ENCODE data around the gene MGAT4A. TPM values are rescaled to one million over a fixed set of nuclear protein-coding genes. Genes with fewer than 3 reads are reported as not detected.

The MGAT4A gene
- 6.9 TPM for total RNA-seq

DNA sequence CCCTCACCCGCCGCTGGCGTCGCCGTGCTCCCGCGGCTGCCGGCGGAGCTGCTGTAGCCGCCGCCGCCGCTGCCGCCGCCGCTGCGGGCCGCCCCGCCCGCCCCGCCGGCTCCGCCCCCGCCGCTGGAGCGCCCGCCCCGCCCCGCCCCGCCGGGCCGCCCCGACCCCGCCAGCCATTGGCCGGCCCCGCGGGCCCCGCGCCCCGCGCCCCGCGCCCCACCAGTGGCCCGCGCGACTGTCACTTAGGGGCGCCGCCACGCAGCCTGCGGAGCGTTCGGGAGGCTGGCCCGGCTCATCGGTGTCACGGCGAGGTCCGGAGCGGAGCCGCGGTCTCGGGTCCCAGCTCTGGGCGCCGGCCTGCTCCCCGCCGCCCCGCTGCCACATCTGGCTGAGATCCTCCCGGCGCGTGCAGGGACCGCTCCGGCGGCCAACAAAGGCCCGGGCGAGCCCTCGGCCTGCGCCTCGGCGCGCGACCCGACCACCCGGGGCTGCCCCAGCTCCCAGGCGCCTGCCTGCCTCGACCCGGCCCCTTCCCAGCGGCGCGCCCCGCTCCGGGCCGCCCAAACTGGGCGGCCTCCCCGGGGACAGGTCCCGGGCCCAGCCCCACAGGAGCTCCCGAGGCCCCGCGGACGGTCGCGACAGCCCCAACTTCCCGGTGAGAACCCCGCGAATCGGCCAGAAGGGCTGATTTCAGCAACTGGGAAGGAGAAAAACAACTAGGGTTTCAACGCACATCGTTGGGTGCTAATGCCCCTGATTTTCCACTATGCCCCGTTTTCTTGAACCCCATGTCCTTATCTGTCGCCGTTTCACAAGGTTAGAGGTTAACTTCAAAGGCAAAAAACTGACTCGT, at the start of gene MGAT4A:
TSS of gene MGAT4A (minus strand) at position 92 of the 853 bp plus-strand sequence. CDS start 4,800 bp downstream, outside the sequence.
- DNase-seq (ENCODE audit: low spot score) (peak; percentile 87), ATAC-seq (peak; percentile 92)

DNA sequence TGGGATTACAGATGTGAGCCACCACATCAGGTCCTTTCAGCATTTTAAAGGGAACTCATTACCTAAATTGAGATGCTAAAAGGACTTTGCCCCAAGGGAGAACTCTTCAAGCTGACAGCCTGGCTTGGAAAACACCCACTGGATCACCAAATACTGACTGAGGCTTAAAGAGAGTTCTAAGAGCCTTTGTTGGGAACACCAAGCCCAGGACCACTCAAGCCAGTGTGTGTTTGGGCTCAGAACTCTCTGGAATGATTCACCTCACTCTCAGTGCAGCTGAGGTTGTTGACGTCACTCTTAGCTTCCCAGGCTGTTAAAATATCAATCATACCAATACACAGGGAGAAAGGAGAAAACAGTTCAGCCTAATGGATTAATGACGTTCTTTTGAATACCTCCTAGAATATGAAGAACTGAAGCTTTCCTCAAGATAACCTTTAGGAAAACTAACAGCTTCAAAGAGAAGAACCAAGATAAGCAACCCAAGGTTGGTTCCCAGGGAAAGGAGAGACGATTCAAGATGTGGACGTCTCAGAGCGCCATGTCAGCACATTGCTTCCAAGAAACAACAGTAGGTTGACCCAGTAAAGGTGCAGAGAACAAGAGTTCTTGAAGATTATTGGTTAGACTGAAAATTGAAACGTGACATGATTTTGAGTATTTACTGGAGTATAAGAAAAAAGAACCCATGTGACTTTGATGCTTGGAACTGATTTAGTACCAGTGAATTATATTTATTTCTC, 48.0 kb upstream of the MGAT4A start:
- no peak for ATAC-seq

DNA sequence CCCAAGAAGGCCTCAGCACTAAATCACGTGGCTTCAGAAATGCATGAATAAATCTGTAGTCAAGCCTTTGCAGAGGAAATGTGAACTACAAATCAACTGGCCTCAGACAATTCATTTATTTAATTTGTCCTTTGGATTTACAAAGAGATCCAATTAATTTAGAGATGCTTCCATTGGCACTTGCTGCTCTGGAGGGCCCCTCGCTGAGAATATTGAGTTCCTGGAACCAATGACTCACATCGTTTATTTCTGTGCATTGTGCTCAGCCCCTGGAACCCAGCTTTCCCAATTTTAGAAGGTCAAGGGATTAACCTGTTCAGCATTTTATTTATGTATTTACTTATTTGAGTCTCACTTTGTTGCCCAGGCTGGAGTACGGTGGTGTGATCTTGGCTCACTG, 47.2 kb upstream of the MGAT4A start:
- ATAC-seq (no peak), DNase-seq (ENCODE audit: low spot score) (no peak)

More for the DNA sequence above, 48.0 kb upstream of the MGAT4A start:
- DNase-seq (ENCODE audit: low spot score) = no peak

DNA sequence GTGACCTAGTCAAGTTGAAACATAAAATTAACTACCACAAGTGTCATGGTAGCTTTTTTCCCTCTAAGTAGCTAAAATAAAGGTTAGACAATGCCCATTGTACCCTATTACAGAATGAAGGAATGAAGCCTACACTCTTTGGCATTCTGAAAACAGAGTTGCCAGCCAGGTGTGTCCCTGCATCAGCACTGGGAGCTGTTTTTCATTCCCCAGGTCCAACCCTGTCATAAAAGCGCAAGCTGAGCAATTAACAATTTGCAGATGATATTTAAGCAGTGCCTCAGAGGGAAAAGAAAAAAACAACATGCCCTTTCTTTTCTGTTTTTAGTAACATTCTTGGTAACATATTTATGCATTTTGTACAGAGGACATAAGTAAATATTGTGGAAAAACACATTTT, 46.8 kb upstream of the MGAT4A start:
- no peak for ATAC-seq

DNA sequence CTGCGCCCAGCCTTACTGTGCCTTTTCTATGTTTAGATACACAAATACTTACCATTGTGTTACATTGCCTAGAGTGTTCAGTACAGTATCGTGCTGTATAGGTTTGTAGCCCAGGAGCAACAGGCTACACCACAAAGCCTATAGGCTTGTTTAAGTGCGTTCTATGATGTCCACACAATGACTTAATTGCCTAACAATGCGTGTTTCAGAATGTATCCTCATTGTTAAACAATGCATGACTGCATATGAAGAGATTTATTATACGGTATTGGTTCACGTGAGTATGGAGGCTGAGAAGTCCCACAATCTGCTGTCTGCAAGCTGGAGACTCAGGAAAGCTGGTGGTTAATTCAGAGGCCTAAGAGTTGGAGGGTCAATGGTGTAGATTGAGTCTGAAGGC, 46.1 kb upstream of the MGAT4A start:
- ATAC-seq (no peak), DNase-seq (ENCODE audit: low spot score) (no peak)

More for the DNA sequence above, 46.8 kb upstream of the MGAT4A start:
- no peak for DNase-seq (ENCODE audit: low spot score)

DNA sequence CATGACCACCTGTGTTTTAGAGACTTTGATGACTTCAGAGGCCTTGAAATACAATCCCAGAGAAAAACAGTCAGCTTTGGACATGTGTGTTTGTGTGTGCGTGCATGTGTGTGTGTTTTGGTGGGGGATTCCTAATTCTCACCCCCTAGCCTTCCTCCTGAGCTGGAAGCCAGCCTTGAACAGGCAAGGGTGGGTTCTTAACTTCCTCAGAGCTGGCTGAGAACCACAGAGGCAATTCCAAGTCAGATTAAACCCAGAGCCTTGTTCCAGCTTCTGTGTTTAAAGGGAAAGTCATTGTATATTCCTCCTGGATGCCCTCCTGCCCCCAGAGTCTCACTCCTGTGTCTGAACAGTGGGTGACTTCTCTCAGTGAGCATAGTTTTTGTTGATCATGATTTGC, 45.2 kb upstream of the MGAT4A start:
- no peak for DNase-seq (ENCODE audit: low spot score)
- no peak for ATAC-seq

DNA sequence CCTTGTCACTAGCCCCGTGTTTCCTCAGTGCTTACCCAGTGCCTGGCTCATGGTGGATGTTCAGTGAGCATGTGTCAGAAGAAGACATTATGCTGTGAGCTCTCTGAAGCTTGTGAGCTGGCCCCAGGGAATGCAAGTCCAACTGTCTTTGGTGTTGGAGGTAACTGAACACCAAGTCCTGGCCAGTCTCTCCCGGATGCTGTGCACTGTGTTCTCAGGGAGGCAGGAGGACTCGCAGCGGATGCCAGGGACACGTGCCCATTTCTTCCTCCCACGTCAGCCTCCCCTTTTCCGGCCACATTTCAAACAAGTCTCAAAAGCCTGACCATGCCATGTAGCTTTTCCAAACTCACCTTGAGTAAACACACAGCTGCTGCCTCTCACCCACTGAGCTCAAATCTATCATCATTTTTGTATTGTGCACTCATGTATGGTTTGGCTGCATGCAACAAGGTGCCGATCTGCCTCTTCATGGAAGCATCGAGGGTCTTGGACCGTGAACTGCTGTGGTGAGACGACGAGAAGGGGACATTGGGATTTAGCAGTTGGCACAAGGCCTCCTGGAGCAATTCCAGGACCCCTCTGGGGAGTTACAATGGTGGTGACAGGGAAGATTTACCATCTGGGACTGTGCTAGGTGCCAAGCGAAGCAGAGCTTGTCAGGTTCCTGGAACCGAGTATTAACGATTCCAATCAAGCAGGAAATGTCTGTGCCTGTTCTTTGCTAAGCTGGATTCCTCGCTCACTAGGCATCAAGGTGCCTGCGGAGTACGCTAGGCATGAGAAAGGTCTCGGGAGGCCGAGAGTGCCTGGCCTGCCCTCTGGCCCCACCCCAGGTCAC, 44.4 kb upstream of the MGAT4A start:
- DNase-seq (ENCODE audit: low spot score) = no peak
- ATAC-seq = no peak

DNA sequence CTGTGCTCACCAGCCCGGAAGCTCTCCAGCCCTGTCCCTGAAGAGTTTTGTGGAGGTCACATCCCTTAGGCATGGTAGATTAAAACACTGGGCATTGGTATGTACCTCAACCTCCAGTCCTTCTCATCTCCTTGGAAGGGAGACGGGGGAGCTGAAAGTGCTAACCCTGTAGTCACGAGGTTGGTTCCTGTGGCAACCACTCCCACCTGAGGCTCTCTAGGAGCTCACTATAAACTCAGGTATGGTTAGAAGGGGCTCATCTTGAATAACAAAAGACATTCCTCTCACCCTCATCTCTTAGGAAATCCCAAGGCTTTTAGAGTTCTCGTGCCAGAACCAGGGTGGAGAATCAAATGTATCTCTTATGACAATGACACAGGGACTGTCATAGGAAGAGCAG, 43.0 kb upstream of the MGAT4A start:
- DNase-seq (ENCODE audit: low spot score) = no peak
- no peak for ATAC-seq

DNA sequence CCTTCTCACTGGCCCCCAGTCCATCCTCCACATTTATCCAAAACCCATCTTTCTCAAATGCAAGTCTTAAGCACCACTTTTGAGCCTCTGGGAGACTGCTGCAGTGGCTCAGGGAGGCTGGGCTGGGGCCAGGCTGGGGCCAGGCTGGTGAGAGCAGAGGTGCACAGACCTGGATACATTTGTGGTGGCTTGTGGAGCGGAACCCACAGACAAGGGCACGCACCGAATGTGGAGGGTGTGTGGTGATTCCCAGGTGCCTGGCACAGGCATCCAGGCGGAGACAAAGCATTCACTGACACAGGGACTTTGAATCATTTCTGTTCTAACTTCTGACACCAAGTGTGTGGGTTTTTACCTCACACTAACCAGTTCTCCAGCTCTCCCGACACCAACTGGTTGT, 42.2 kb upstream of the MGAT4A start:
- DNase-seq (ENCODE audit: low spot score) (no peak), ATAC-seq (no peak)

DNA sequence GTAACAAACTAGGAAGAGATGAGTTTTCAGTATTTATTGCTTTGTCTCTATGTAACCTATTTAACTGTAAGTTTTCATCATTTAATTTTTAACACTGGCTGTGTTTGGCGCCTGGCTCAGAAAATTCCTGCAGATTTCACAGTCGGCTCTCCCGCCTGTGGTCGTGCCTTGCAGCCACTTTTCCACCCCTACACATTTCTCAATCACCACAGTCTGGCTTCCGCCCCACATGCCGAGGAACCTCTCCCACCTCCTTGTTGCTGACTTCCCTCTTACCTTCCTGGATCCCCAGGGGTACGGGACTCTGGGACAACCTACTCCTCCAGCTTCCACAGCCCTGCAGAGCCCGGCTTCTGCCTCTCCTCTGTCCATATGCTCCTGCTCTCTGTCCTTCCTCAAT, 41.6 kb upstream of the MGAT4A start:
- no peak for ATAC-seq
- no peak for DNase-seq (ENCODE audit: low spot score)

DNA sequence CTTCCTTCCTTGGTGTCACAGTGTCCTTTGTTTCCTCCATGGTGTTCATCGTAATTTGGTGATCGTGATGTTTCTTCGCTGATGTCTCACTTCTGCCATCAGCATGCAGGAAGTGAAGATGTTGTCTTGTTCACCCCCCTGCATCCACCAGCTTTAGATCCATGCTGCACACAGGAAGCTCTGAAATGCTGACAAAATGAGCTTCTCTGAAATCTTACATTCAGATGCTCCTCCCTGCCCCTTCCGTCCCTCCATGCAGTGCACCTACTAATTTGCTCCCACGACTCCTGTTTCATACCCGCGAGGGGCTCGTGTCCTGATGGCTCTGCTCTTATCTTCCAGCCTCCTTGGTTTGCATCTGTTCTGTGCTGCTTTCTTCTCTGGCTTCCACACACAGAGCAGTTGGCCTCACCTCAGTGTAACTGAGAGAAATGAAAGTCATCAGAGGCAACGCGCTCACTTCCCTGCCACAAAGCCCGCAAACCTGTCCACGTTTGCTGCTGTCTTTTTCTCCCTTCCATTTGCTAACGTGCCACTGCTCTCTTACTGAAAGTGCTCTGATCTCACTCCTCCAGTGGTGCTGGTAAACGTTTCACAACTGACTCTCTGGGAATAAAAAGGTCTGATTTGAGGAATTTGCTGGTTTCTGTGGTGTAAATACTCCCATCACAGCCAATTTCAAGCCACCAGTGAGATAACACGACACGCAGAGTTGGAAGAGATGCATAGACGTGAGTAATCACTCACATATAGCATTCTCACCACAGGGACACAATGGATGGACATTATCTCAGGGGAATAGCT, 41.0 kb upstream of the MGAT4A start:
- DNase-seq (ENCODE audit: low spot score) (no peak), ATAC-seq (no peak)

DNA sequence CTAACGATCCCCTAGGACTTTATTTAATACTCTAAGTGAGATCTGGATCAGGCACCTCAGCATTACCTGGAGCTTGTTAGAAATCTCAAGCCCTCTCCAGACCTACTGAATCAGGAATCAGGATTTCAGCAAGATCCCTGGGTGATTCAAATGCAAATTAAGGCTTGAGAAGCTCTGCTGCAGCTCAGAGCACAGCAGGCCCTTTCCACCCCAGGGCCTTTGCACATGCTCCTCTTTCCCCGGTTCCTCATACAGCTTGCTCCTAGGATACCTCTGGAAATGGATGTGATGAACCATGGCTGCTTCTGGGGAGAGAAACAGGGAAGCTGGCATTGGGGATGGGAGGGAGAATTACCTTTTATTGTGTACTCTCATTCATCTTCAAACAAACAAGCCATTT, 40.3 kb upstream of the MGAT4A start:
- DNase-seq (ENCODE audit: low spot score) (no peak), ATAC-seq (no peak)

DNA sequence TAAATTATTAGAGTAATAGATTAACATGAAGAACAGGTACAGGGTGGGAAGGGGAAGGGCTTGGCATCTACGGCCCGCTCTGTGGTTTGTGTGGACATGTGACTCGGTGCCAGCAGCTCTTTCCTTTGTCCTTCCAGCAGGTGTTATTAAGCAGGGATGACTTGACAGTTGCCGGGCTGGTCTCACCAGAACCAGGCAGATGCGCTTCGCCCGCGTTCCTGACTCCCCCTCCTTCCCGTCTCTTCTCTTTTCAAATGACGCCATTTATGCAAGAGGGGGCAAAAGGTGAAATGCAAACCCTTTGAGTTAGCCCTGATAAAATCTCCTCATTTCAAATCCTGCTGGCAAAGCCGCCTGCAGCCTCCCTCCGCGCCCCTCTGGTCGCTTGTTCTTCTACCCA, 38.9 kb upstream of the MGAT4A start:
- DNase-seq (ENCODE audit: low spot score) (no peak), ATAC-seq (no peak)

DNA sequence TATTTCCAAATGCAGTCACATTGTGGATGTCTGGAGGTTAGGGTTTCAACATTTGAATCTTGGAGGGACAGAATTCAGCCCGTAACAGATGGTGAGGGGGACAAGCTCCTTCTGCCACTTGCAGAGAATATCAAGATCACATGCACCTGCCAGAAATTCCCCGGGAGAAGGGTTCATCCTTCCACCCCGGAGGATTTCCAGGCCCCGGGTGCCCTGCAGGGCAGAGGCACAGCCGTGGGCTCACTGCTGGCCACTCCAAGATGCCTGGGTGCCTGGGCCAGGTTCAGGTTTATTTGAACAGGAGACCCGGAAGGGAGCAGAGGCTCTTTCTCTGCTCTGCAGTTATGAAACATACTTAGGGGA, 38.2 kb upstream of the MGAT4A start:
- DNase-seq (ENCODE audit: low spot score) (no peak), ATAC-seq (no peak)

DNA sequence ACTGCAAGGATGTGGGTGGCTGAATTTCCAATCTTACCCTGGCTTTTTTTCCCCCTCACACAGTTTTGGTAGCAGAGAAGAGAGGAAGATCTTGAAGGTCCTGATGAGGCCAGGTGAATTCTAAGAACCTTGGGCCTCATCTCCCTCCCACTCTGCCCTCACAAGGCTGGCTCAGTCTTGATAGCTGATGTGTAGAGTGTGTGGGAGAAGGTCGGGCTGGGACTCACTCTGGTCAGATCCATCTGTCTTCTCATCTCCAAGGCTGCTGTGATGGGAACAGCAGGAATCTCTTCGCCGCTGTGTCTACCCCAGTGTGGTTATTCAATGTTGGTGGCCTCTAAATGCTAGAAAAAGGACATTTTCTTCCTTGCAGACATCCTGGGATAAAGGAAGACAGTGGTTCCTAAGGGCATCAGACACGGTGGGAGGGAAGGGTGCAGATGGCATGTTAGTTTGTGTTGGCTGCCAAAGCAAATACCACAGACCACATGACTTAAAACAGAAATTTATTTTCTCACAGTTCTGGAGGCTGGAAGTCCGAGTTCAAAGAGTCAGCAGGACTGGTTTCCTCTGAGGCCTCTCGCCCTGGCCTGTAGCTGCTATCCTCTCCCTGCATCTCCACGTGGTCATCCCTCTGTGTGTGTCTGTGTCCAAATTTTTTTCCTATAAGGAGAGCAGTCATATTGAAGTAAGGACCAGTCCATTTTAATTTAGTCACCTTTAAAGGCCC, 37.6 kb upstream of the MGAT4A start:
- ATAC-seq (peak; percentile 44), DNase-seq (ENCODE audit: low spot score) (no peak)

DNA sequence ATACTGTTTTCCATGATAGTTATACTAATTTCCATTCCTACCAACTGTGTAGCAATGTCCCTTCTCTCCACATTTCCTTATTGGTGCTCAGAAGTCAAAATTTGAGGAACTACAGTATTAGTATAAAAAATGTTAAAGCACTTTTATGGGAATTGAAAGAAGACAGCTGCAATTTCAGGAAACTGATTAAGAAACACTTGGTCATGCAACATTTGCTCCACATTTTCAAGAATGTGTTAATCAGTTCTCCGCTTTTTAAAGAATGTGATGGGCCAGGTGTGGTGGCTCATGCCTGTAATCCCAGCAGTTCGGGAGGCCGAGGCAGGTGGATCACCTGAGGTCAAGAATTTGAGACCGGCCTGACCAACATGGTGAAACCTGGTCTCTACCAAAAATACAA, 33.6 kb upstream of the MGAT4A start:
- no peak for ATAC-seq
- DNase-seq (ENCODE audit: low spot score) = no peak

DNA sequence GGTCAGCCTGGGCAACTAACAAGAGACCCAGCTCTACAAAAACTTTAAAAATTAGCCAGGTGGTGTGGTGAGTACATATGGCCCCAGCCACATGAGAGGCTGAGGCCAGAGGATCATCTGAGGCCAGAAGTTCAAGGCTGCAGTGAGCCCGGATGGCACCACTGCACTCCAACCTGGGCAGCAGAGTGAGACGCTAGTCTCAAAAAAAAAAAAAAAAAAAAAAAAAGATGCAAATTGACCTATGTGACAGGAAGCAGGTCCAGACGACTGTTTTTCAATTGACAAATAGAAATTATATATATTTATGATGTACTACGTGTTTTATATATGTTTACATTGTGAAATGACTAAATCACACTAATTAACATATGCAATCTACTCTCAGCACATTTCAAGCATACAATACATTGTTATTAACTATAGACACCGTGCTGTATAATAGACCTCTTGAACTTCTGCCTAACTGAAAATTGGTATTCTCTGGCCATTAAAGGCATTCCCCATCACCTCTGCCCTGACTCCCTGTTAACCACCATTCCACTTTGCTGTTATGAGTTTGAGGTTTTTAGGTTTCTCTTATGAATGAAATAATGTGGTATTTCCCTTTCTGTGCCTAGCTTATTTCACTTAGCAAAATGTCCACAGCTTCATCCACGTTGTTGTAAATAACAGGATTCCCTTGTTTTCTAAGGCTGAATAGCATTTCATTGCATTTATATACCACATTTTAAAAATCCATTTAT, 32.4 kb upstream of the MGAT4A start:
- DNase-seq (ENCODE audit: low spot score) (no peak), ATAC-seq (no peak)

DNA sequence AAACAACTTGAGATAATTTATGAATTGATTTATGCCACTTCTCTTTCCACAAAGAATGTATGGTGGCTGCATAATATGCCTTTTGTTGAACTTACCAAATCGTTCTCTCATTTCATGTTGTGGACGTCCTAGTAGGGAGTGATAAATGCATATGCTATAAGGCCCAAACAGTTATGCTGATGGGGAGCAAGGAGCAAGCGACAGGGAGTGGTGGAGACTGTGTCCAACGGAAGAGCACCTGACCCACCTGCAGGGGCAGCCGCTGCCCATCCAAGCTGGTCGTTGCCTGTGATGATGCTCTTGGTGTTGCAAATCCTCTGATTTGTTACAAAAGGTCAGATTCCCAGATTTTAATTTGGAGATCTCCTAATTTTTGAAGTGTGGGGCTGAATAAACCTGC, 31.0 kb upstream of the MGAT4A start:
- DNase-seq (ENCODE audit: low spot score) = no peak
- no peak for ATAC-seq

DNA sequence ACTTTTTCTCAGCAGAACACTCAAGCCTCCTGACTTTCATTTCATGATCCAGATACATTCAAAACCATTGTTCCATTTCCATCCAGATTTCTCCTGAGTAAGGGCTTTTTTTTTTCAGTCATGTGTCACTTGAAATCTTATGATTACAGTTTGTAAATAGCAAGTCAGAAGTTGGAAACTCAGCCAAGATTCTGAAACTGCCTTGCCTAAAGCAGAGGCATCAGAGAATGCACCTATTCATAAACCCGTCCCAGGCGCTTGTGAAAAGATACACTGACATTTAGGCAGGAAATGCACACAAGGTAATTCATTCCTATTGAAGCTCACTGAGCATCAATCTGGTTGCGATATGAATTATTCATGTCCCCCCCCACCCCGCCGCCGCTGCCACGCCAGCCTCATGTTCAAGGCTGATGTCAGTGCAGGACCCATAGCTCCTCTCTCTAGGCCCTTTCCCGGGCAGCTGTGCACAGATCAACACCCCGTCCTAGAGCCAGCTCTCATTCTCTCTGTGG, 30.4 kb upstream of the MGAT4A start:
- no peak for ATAC-seq
- DNase-seq (ENCODE audit: low spot score) = no peak
